ENCODE measurements around the gene TFIP11.

The TFIP11 gene

DNA sequence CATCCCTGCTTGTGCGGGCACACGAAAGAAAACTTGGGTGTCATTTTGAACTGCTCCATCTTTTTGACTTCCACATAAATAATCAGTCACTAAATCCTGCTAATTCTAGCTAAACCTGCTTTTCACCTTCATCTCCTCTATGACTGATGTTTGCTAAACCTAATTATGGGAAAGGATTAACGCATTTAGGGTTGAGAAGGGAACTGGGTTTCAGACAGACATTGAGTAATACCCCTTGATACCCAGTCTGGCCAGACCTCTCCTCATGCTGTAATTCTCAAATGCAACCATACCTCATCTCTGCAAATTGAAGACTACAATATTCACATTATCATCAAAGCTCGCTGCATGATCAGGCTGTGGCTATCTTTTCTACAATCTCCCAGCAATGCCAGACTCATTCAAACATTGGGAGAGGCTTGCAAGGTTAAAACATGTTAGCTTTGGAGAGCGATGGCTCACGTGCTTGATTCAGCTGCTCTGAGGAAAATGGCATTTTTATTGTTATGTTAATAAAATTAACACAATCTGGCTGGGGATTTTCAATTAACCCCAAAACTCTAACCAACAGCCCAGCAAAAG is 31.1 kb downstream of the TFIP11 start:
- Histone ChIP-seq H3K27ac (ENCODE audit: insufficient read depth, low read length, poor library complexity, severe bottlenecking) (no peak overlapping the region), H3K9me3 (ENCODE audit: control insufficient read depth, low read length) (no peaks in the 10 kb centered on the region), H3K27me3 (replicated peaks; ENCODE audit: control insufficient read depth, insufficient read depth, low read length, poor library complexity, severe bottlenecking) (no peaks in the 10 kb centered on the region), H3K4me1 (ENCODE audit: control insufficient read depth, insufficient read depth, low read length, poor library complexity, severe bottlenecking) (peaks cover 43% of the 10 kb centered on the region), H3K36me3 (ENCODE audit: control insufficient read depth, insufficient read depth, low read length) (peaks cover 17% of the 10 kb centered on the region), H3K4me3 (ENCODE audit: insufficient read depth, low read depth, low read length, poor library complexity, severe bottlenecking) (no peak overlapping the region)
- DNase-seq, result no peak

DNA sequence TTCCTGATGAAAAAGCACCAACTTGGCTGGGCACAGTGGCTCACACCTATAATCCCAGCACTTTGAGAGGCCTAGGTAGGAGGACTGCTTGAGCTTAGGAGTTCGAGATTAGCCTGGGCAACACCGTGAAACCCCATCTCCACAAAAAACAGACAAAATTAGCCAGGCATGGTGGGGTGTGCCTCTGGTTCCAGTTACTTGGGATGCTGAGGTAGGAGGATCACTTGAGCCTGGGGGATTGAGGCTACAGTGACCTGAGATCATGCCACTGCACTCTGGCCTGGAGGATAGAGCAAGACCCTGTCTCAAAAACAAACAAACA is 31.7 kb downstream of the TFIP11 start:
- DNase-seq, result no peak
- Histone ChIP-seq H3K4me3 (ENCODE audit: insufficient read depth, low read depth, low read length, poor library complexity, severe bottlenecking) (no peak overlapping the region), H3K9me3 (ENCODE audit: control insufficient read depth, low read length) (no peaks in the 10 kb centered on the region), H3K27me3 (replicated peaks; ENCODE audit: control insufficient read depth, insufficient read depth, low read length, poor library complexity, severe bottlenecking) (no peaks in the 10 kb centered on the region), H3K36me3 (ENCODE audit: control insufficient read depth, insufficient read depth, low read length) (peaks cover 20% of the 10 kb centered on the region), H3K27ac (ENCODE audit: insufficient read depth, low read length, poor library complexity, severe bottlenecking) (no peak overlapping the region), H3K4me1 (ENCODE audit: control insufficient read depth, insufficient read depth, low read length, poor library complexity, severe bottlenecking) (peaks cover 43% of the 10 kb centered on the region)

DNA sequence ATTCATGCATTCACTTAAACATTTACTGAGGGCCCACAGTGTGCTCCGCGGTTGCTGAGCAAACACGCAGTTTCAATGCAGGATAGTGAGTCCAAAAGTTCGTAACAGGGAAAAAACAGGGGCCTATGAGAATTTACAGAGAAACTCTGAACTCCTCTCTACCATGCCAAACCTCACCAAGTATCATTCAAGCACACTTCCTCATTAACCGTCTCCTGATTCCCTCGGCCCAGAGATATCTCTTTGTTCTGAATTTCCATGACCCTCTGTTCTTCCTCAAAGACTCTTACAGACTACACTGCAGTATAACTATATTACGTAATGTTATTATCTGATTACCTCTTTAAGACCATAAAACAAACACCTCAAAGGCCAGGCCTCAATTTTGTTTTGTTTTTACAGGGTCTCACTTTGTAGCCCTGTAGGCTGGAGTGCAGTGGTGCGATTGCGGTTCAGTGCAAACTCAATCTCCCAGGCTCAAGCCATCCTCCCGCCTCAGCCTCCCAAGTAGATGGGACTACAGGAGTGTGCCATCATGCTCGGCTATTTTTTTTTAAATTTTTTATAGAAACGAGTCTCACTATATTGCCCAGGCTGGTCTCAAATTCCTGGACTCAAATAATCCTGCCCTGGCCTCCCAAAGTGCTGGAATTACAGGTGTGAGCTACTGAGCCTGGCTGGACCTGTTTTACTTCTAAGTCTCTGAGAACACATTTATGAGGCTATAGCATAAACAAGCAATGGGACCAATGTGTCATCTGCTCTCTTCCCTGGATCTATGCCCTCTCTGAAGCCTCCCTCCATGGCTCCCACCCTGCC is 32.3 kb downstream of the TFIP11 start:
- no peak for DNase-seq
- Histone ChIP-seq H3K27me3 (replicated peaks; ENCODE audit: control insufficient read depth, insufficient read depth, low read length, poor library complexity, severe bottlenecking) (no peaks in the 10 kb centered on the region), H3K9me3 (ENCODE audit: control insufficient read depth, low read length) (no peaks in the 10 kb centered on the region), H3K36me3 (ENCODE audit: control insufficient read depth, insufficient read depth, low read length) (peaks cover 20% of the 10 kb centered on the region), H3K4me3 (ENCODE audit: insufficient read depth, low read depth, low read length, poor library complexity, severe bottlenecking) (peak overlapping the region; percentile 22), H3K27ac (ENCODE audit: insufficient read depth, low read length, poor library complexity, severe bottlenecking) (no peak overlapping the region), H3K4me1 (ENCODE audit: control insufficient read depth, insufficient read depth, low read length, poor library complexity, severe bottlenecking) (peaks cover 43% of the 10 kb centered on the region)

- Histone ChIP-seq H3K4me1 (ENCODE audit: control insufficient read depth, insufficient read depth, low read length, poor library complexity, severe bottlenecking) (peaks cover 35% of the 10 kb centered on the region), H3K4me3 (ENCODE audit: insufficient read depth, low read depth, low read length, poor library complexity, severe bottlenecking) (peak overlapping the region; percentile 22)
Observed at GRCh38 chr22:26479043-26479791, 33.1 kb downstream of the TFIP11 start.

DNA sequence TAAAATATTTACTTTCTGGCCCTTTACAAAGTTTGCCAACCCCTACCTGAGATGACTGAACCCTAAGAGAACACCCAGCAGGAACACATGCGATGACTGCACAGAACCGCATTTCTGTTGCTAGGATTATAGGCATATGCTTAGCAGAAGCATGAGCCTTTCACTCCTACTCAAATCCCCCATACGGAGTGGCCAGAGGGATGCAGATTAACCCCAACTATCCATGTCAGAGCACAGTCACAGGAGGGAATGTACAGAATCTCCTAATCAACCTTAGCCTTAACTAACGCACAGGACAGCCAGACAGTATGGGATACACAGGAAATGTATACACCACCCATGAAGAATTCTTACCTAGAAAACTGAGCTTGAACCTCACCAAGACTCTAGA is 34.9 kb downstream of the TFIP11 start:
- no peak overlapping the region for H3K27ac ChIP-seq (ENCODE audit: insufficient read depth, low read length, poor library complexity, severe bottlenecking)
- peaks cover 27% of the 10 kb centered on the region for H3K36me3 ChIP-seq (ENCODE audit: control insufficient read depth, insufficient read depth, low read length)
- H3K4me1 ChIP-seq (ENCODE audit: control insufficient read depth, insufficient read depth, low read length, poor library complexity, severe bottlenecking), result peaks cover 29% of the 10 kb centered on the region
- DNase-seq, result no peak
- no peaks in the 10 kb centered on the region for H3K27me3 ChIP-seq (replicated peaks; ENCODE audit: control insufficient read depth, insufficient read depth, low read length, poor library complexity, severe bottlenecking)
- no peaks in the 10 kb centered on the region for H3K9me3 ChIP-seq (ENCODE audit: control insufficient read depth, low read length)
- H3K4me3 ChIP-seq (ENCODE audit: insufficient read depth, low read depth, low read length, poor library complexity, severe bottlenecking), result no peak overlapping the region

More at GRCh38 chr22:26479043-26479791, 33.1 kb downstream of the TFIP11 start:
- Histone ChIP-seq H3K27me3 (replicated peaks; ENCODE audit: control insufficient read depth, insufficient read depth, low read length, poor library complexity, severe bottlenecking) (no peaks in the 10 kb centered on the region), H3K36me3 (ENCODE audit: control insufficient read depth, insufficient read depth, low read length) (peaks cover 20% of the 10 kb centered on the region), H3K9me3 (ENCODE audit: control insufficient read depth, low read length) (no peaks in the 10 kb centered on the region), H3K27ac (ENCODE audit: insufficient read depth, low read length, poor library complexity, severe bottlenecking) (no peak overlapping the region)
- DNase-seq, result no peak

DNA sequence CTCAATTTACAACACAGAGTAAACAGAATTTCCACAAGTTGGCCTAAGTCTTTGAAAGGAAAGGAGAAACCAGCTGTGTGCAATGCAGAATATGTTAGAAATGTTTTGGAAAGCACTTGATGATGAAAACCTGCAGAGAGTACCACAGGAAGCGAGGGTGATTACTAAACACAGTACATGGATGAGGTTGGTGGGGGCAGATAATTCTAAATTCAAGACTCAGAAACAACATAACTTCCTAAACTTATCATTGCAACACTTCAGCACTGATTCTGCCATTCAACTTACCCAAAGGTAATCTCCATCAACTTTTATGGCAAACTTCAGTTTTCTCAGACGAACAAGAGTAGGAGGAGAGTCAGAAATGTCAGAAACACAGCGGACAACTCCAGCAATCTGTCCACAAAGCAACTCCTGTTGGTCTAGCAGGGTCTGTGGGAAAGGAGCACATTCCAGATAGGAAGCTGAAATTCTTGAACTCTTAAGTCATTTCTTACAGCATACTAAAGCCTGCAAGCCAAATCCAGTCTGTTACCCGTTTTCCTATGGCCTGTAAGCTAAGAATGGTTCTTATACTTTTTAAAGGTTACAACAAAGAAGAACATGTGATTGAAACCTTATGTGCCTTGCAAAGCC is 35.5 kb downstream of the TFIP11 start:
- no peak for DNase-seq
- no peaks in the 10 kb centered on the region for H3K9me3 ChIP-seq (ENCODE audit: control insufficient read depth, low read length)
- no peak overlapping the region for H3K27ac ChIP-seq (ENCODE audit: insufficient read depth, low read length, poor library complexity, severe bottlenecking)
- peaks cover 24% of the 10 kb centered on the region for H3K4me1 ChIP-seq (ENCODE audit: control insufficient read depth, insufficient read depth, low read length, poor library complexity, severe bottlenecking)
- no peak overlapping the region for H3K4me3 ChIP-seq (ENCODE audit: insufficient read depth, low read depth, low read length, poor library complexity, severe bottlenecking)
- no peaks in the 10 kb centered on the region for H3K27me3 ChIP-seq (replicated peaks; ENCODE audit: control insufficient read depth, insufficient read depth, low read length, poor library complexity, severe bottlenecking)
- peaks cover 32% of the 10 kb centered on the region for H3K36me3 ChIP-seq (ENCODE audit: control insufficient read depth, insufficient read depth, low read length)

GRCh38 chr22:26474682-26475081 is 37.6 kb downstream of the TFIP11 start:
- Histone ChIP-seq H3K4me3 (ENCODE audit: insufficient read depth, low read depth, low read length, poor library complexity, severe bottlenecking) (no peak overlapping the region), H3K9me3 (ENCODE audit: control insufficient read depth, low read length) (no peaks in the 10 kb centered on the region), H3K36me3 (ENCODE audit: control insufficient read depth, insufficient read depth, low read length) (peaks cover 53% of the 10 kb centered on the region), H3K4me1 (ENCODE audit: control insufficient read depth, insufficient read depth, low read length, poor library complexity, severe bottlenecking) (peaks cover 6% of the 10 kb centered on the region), H3K27me3 (replicated peaks; ENCODE audit: control insufficient read depth, insufficient read depth, low read length, poor library complexity, severe bottlenecking) (no peaks in the 10 kb centered on the region), H3K27ac (ENCODE audit: insufficient read depth, low read length, poor library complexity, severe bottlenecking) (no peak overlapping the region)
- no peak for DNase-seq

GRCh38 chr22:26471522-26471921 is 40.8 kb downstream of the TFIP11 start:
- no peak for DNase-seq
- Histone ChIP-seq H3K36me3 (ENCODE audit: control insufficient read depth, insufficient read depth, low read length) (peaks cover 61% of the 10 kb centered on the region), H3K27ac (ENCODE audit: insufficient read depth, low read length, poor library complexity, severe bottlenecking) (no peak overlapping the region)

GRCh38 chr22:26470807-26471206 is 41.5 kb downstream of the TFIP11 start:
- H3K9me3 ChIP-seq (ENCODE audit: control insufficient read depth, low read length), result no peaks in the 10 kb centered on the region
- H3K36me3 ChIP-seq (ENCODE audit: control insufficient read depth, insufficient read depth, low read length), result peaks cover 60% of the 10 kb centered on the region
- H3K4me3 ChIP-seq (ENCODE audit: insufficient read depth, low read depth, low read length, poor library complexity, severe bottlenecking), result no peak overlapping the region
- no peak overlapping the region for H3K27ac ChIP-seq (ENCODE audit: insufficient read depth, low read length, poor library complexity, severe bottlenecking)
- no peak for DNase-seq
- no peaks in the 10 kb centered on the region for H3K4me1 ChIP-seq (ENCODE audit: control insufficient read depth, insufficient read depth, low read length, poor library complexity, severe bottlenecking)
- H3K27me3 ChIP-seq (replicated peaks; ENCODE audit: control insufficient read depth, insufficient read depth, low read length, poor library complexity, severe bottlenecking), result no peaks in the 10 kb centered on the region

More at GRCh38 chr22:26471522-26471921, 40.8 kb downstream of the TFIP11 start:
- H3K9me3 ChIP-seq (ENCODE audit: control insufficient read depth, low read length), result no peaks in the 10 kb centered on the region
- no peak overlapping the region for H3K4me3 ChIP-seq (ENCODE audit: insufficient read depth, low read depth, low read length, poor library complexity, severe bottlenecking)
- H3K27me3 ChIP-seq (replicated peaks; ENCODE audit: control insufficient read depth, insufficient read depth, low read length, poor library complexity, severe bottlenecking), result no peaks in the 10 kb centered on the region
- no peaks in the 10 kb centered on the region for H3K4me1 ChIP-seq (ENCODE audit: control insufficient read depth, insufficient read depth, low read length, poor library complexity, severe bottlenecking)
